HEK293 (cell line): ENCODE data around the gene SMPDL3A.

Experiments
- CTCF ChIA-PET: fragments of 350-600 bp; formaldehyde crosslinking; extraction: SDS; loops from one replicate; lab custom pipeline; 2021; ENCODE audit warnings: antibody characterized with exemption; lab: Yijun Ruan, JAX
- POLR2A ChIA-PET: fragments of 300-600 bp; formaldehyde crosslinking; extraction: SDS; loops from one replicate; lab custom pipeline; 2020; ENCODE audit warnings: antibody characterized with exemption, inconsistent platforms; lab: Yijun Ruan, JAX
- H3K27ac ChIP-seq: fragments of 200-500 bp; sonication (Bioruptor generic); 2 replicates; pipeline ENCODE4 v1.5.1; 2014; ENCODE audit warnings: low read depth, low read length, control low read depth, inconsistent platforms; ENCODE audit errors: extremely low read depth
- H3K36me3 ChIP-seq, 2 experiments: fragments of 200-500 bp in 1 of 2; sonication (Bioruptor generic) in 1 of 2; 1 replicate in 1 of 2; 2 replicates in 1 of 2; pipeline ENCODE4 v1.5.1; 2014 to 2017; ENCODE audit warnings: inconsistent platforms in 2 of 2, low read length in 2 of 2; ENCODE audit not compliant: control insufficient read depth in 2 of 2, insufficient read depth in 1 of 2
- H3K4me1 ChIP-seq: fragments of 200-500 bp; sonication (Bioruptor generic); 2 replicates; pipeline ENCODE4 v1.5.1; 2014; ENCODE audit warnings: mild to moderate bottlenecking, low read length, inconsistent platforms; ENCODE audit not compliant: control insufficient read depth, insufficient read depth
- H3K4me3 ChIP-seq: 2 replicates; pipeline ENCODE4 v1.5.1; 2011; ENCODE audit warnings: low read depth, mild to moderate bottlenecking, control low read depth, low read length, moderate library complexity
- H3K9me3 ChIP-seq: fragments of 200-500 bp; sonication (Bioruptor generic); 2 replicates; pipeline ENCODE4 v1.5.1; 2014; ENCODE audit warnings: low read depth, low read length, inconsistent platforms; ENCODE audit not compliant: control insufficient read depth, insufficient read depth
- BCL11B ChIP-seq: fragments of 450-650 bp; formaldehyde crosslinking; IDR thresholded peaks from 2 replicates; pipeline ENCODE4 v1.5.1; 2016; ENCODE audit warnings: low read depth, missing biosample characterization, missing genetic modification characterization
- GLIS2 ChIP-seq: fragments of 450-650 bp; formaldehyde crosslinking; IDR thresholded peaks from 2 replicates; pipeline ENCODE4 v1.5.1; 2016; ENCODE audit warnings: missing biosample characterization, missing genetic modification characterization
- IKZF3 ChIP-seq: fragments of 450-650 bp; IDR thresholded peaks from 2 replicates; pipeline ENCODE4 v1.5.0; 2018; ENCODE audit warnings: missing biosample characterization, mild to moderate bottlenecking, missing genetic modification characterization, moderate library complexity
- MZF1 ChIP-seq: fragments of 450-650 bp; formaldehyde crosslinking; IDR thresholded peaks from 2 replicates; pipeline ENCODE4 v1.5.1; 2017; ENCODE audit warnings: missing biosample characterization, missing genetic modification characterization, borderline replicate concordance
- OVOL3 ChIP-seq: fragments of 450-650 bp; formaldehyde crosslinking; IDR thresholded peaks from 2 replicates; pipeline ENCODE4 v1.5.1; 2016; ENCODE audit warnings: missing biosample characterization, missing genetic modification characterization
- REPIN1 ChIP-seq: fragments of 450-650 bp; formaldehyde crosslinking; IDR thresholded peaks from 2 replicates; pipeline ENCODE4 v1.5.1; 2017; ENCODE audit warnings: missing biosample characterization, missing genetic modification characterization, low read depth
- YY2 ChIP-seq: fragments of 450-650 bp; formaldehyde crosslinking; IDR thresholded peaks from 2 replicates; pipeline ENCODE4 v1.5.1; 2016; ENCODE audit warnings: missing biosample characterization, missing genetic modification characterization
- ZBTB7A ChIP-seq: fragments of 450-650 bp; formaldehyde crosslinking; IDR thresholded peaks from 2 replicates; pipeline ENCODE4 v1.5.1; 2016; ENCODE audit warnings: low read depth, missing biosample characterization, missing genetic modification characterization
- ZFP41 ChIP-seq: fragments of 450-650 bp; formaldehyde crosslinking; IDR thresholded peaks from 2 replicates; pipeline ENCODE4 v1.5.1; 2016; ENCODE audit warnings: missing biosample characterization, missing genetic modification characterization, borderline replicate concordance
- ZIC2 ChIP-seq: fragments of 450-650 bp; formaldehyde crosslinking; IDR thresholded peaks from 2 replicates; pipeline ENCODE4 v1.5.1; 2016; ENCODE audit warnings: missing biosample characterization, missing genetic modification characterization
- ZNF133 ChIP-seq: fragments of 450-650 bp; formaldehyde crosslinking; IDR thresholded peaks from 2 replicates; pipeline ENCODE4 v1.5.1; 2016; ENCODE audit warnings: missing biosample characterization, missing genetic modification characterization
- ZNF140 ChIP-seq: fragments of 450-650 bp; formaldehyde crosslinking; IDR thresholded peaks from 2 replicates; pipeline ENCODE4 v1.5.1; 2016; ENCODE audit warnings: missing biosample characterization, missing genetic modification characterization
- ZNF202 ChIP-seq: fragments of 450-650 bp; formaldehyde crosslinking; IDR thresholded peaks from 2 replicates; pipeline ENCODE4 v1.5.1; 2016; ENCODE audit warnings: missing biosample characterization, missing genetic modification characterization, borderline replicate concordance
- ZNF214 ChIP-seq: fragments of 450-650 bp; formaldehyde crosslinking; IDR thresholded peaks from 2 replicates; pipeline ENCODE4 v1.5.1; 2017; ENCODE audit warnings: missing biosample characterization, mild to moderate bottlenecking, missing genetic modification characterization, borderline replicate concordance
- ZNF239 ChIP-seq: fragments of 450-650 bp; formaldehyde crosslinking; IDR thresholded peaks from 2 replicates; pipeline ENCODE4 v1.5.1; 2016; ENCODE audit warnings: missing biosample characterization, missing genetic modification characterization
- ZNF324 ChIP-seq: fragments of 450-650 bp; formaldehyde crosslinking; IDR thresholded peaks from 2 replicates; pipeline ENCODE4 v1.5.1; 2016; ENCODE audit warnings: missing biosample characterization, missing genetic modification characterization
- ZNF391 ChIP-seq: fragments of 450-650 bp; formaldehyde crosslinking; IDR thresholded peaks from 2 replicates; pipeline ENCODE4 v1.5.1; 2016; ENCODE audit warnings: low read depth, missing biosample characterization, missing genetic modification characterization, borderline replicate concordance
- ZNF394 ChIP-seq: fragments of 450-650 bp; formaldehyde crosslinking; IDR thresholded peaks from 2 replicates; pipeline ENCODE4 v1.5.1; 2016; ENCODE audit warnings: missing biosample characterization, missing genetic modification characterization, mild to moderate bottlenecking, moderate library complexity, borderline replicate concordance
- ZNF426 ChIP-seq: fragments of 450-650 bp; formaldehyde crosslinking; IDR thresholded peaks from 2 replicates; pipeline ENCODE4 v1.5.1; 2017; ENCODE audit warnings: missing biosample characterization, missing genetic modification characterization, mild to moderate bottlenecking, inconsistent platforms, moderate library complexity
- ZNF549 ChIP-seq: fragments of 450-650 bp; IDR thresholded peaks from 2 replicates; pipeline ENCODE4 v1.5.1; 2018; ENCODE audit warnings: missing biosample characterization, missing genetic modification characterization, mild to moderate bottlenecking, inconsistent platforms, moderate library complexity
- ZNF555 ChIP-seq: fragments of 450-650 bp; formaldehyde crosslinking; conservative IDR thresholded peaks from 2 replicates; pipeline ENCODE4 v1.5.1; 2017; ENCODE audit warnings: missing biosample characterization, mild to moderate bottlenecking, missing genetic modification characterization, inconsistent platforms
- ZNF621 ChIP-seq: fragments of 450-650 bp; formaldehyde crosslinking; IDR thresholded peaks from 2 replicates; pipeline ENCODE4 v1.5.1; 2017; ENCODE audit warnings: missing biosample characterization, missing genetic modification characterization
- ZNF623 ChIP-seq: fragments of 450-650 bp; formaldehyde crosslinking; IDR thresholded peaks from 2 replicates; pipeline ENCODE4 v1.5.1; 2016; ENCODE audit warnings: missing biosample characterization, missing genetic modification characterization
- TF ChIP-seq, protein P1 (sequence below): IDR thresholded peaks from 2 replicates; pipeline ENCODE4 v1.6.1; 2011; ENCODE audit warnings: mild to moderate bottlenecking, low read depth, low read length, borderline replicate concordance
- TF ChIP-seq, protein P2 (sequence below): fragments of 450-650 bp; formaldehyde crosslinking; IDR thresholded peaks from 2 replicates; pipeline ENCODE4 v1.5.1; 2016; ENCODE audit warnings: missing biosample characterization, missing genetic modification characterization
- TF ChIP-seq, protein P3 (sequence below): fragments of 450-650 bp; formaldehyde crosslinking; IDR thresholded peaks from 2 replicates; pipeline ENCODE4 v1.5.1; 2016; ENCODE audit warnings: missing biosample characterization, missing genetic modification characterization
- TF ChIP-seq, protein P4 (sequence below): fragments of 450-650 bp; formaldehyde crosslinking; IDR thresholded peaks from 2 replicates; pipeline ENCODE4 v1.5.1; 2016; ENCODE audit warnings: missing biosample characterization, missing genetic modification characterization
- TF ChIP-seq, protein P5 (sequence below): fragments of 450-650 bp; formaldehyde crosslinking; IDR thresholded peaks from 2 replicates; pipeline ENCODE4 v1.5.1; 2016; ENCODE audit warnings: missing biosample characterization, missing genetic modification characterization

The SMPDL3A gene

DNA sequence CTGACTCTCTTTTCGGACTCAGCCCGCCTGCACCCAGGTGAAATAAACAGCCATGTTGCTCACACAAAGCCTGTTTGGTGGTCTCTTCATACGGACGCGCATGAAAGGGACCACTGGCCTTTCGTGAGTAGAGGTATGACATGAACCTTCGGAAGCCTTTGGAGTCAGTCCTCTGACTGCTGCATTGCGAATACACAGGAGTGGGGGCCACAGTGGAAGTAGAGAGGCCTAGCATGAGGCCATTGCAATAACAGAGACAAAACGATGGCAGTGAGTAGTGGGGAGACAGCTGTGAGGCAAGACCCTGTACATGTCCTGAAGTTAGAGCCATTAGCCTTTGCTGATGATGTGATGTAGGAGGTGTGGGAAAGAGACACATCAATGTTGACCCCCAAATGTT lies 56.4 kb downstream of the SMPDL3A start:
- Histone ChIP-seq H3K4me3 (no peak overlapping the region), H3K36me3 (no peaks in the 10 kb centered on the region), H3K9me3 (no peaks in the 10 kb centered on the region), H3K27ac (no peak overlapping the region), H3K4me1 (no peaks in the 10 kb centered on the region)
- ChIA-PET CTCF (interaction anchor here (0.6 to 1.2 kb wide), 2 partner anchors 114 to 117 kb away, joined by 3 to 4 read pairs; no protein-coding TSS in a partner anchor), POLR2A (no interaction called here)
- TF ChIP-seq ZNF324 (tag by site-specific recombination), result no peak
- TF ChIP-seq ZNF621 (tag by site-specific recombination), result no peak
- no peak for TF ChIP-seq ZNF140 (tag by site-specific recombination)
- TF ChIP-seq OVOL3 (tag by site-specific recombination), result no peak
- no peak for TF ChIP-seq BCL11B (tag by site-specific recombination)
- TF ChIP-seq ZNF239 (tag by site-specific recombination), result no peak
- no peak for TF ChIP-seq ZNF133
- TF ChIP-seq IKZF3 (tag by site-specific recombination), result no peak
- TF ChIP-seq, protein P1, sequence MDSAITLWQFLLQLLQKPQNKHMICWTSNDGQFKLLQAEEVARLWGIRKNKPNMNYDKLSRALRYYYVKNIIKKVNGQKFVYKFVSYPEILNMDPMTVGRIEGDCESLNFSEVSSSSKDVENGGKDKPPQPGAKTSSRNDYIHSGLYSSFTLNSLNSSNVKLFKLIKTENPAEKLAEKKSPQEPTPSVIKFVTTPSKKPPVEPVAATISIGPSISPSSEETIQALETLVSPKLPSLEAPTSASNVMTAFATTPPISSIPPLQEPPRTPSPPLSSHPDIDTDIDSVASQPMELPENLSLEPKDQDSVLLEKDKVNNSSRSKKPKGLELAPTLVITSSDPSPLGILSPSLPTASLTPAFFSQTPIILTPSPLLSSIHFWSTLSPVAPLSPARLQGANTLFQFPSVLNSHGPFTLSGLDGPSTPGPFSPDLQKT, result no peak
- no peak for TF ChIP-seq ZNF202 (tag by site-specific recombination)
- TF ChIP-seq YY2 (tag by site-specific recombination), result no peak

DNA sequence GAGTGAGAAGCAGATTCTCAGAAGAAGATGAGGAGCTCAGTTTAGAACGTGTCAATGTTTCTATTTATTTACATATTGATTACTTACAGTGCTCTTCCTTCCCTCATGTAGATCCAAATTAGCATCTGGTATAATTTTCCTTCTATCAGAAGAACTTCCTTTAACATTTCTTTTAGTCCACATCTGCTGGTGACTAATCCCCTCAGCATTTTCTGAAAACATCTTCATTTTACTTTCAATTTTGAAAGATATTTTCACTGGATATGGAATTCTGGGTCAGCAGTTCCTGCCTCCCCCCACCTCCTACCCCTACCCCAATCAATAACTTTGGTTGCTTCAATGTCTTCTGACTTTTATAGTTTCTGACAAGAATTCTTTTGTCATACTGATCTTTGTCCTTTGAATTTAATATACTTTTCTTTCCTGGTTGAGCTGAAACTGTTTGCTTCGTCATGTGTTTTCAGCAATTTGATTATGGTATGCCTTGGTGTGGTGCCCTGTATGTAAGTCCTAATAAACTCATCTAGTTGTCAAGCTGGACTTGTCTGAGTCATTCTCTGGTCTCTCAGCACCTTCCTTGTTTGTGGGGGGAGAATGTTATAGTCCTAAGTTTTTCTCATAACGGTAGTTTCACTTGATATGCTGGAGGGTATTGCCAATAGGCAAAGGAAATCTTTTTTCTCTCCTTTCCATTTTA lies 57.0 kb downstream of the SMPDL3A start:
- no peaks in the 10 kb centered on the region for H3K36me3 ChIP-seq
- no peaks in the 10 kb centered on the region for H3K4me1 ChIP-seq
- ChIA-PET POLR2A (no interaction called here), CTCF (interaction anchor here (0.6 to 1.2 kb wide), 2 partner anchors 114 to 117 kb away, joined by 3 to 4 read pairs; no protein-coding TSS in a partner anchor)
- H3K4me3 ChIP-seq, result no peak overlapping the region
- H3K27ac ChIP-seq, result no peak overlapping the region
- H3K9me3 ChIP-seq, result no peaks in the 10 kb centered on the region
- TF ChIP-seq ZNF214 (tag by site-specific recombination) (no peak), MZF1 (tag by site-specific recombination) (no peak), ZIC2 (tag by site-specific recombination) (no peak), ZNF555 (tag by site-specific recombination) (no peak), GLIS2 (tag by site-specific recombination) (no peak), ZNF391 (no peak), ZNF549 (tag by site-specific recombination) (no peak), ZFP41 (tag by site-specific recombination) (no peak), ZBTB7A (tag by site-specific recombination) (no peak), ZNF394 (tag by site-specific recombination) (no peak), REPIN1 (no peak), ZNF623 (tag by site-specific recombination) (no peak), ZNF426 (tag by site-specific recombination) (no peak)
- TF ChIP-seq, protein P2, sequence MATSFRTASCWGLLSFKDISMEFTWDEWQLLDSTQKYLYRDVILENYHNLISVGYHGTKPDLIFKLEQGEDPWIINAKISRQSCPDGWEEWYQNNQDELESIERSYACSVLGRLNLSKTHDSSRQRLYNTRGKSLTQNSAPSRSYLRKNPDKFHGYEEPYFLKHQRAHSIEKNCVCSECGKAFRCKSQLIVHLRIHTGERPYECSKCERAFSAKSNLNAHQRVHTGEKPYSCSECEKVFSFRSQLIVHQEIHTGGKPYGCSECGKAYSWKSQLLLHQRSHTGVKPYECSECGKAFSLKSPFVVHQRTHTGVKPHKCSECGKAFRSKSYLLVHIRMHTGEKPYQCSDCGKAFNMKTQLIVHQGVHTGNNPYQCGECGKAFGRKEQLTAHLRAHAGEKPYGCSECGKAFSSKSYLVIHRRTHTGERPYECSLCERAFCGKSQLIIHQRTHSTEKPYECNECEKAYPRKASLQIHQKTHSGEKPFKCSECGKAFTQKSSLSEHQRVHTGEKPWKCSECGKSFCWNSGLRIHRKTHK (tag by site-specific recombination), result no peak
- TF ChIP-seq, protein P3, sequence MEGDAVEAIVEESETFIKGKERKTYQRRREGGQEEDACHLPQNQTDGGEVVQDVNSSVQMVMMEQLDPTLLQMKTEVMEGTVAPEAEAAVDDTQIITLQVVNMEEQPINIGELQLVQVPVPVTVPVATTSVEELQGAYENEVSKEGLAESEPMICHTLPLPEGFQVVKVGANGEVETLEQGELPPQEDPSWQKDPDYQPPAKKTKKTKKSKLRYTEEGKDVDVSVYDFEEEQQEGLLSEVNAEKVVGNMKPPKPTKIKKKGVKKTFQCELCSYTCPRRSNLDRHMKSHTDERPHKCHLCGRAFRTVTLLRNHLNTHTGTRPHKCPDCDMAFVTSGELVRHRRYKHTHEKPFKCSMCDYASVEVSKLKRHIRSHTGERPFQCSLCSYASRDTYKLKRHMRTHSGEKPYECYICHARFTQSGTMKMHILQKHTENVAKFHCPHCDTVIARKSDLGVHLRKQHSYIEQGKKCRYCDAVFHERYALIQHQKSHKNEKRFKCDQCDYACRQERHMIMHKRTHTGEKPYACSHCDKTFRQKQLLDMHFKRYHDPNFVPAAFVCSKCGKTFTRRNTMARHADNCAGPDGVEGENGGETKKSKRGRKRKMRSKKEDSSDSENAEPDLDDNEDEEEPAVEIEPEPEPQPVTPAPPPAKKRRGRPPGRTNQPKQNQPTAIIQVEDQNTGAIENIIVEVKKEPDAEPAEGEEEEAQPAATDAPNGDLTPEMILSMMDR (tag by site-specific recombination), result no peak
- TF ChIP-seq, protein P4, sequence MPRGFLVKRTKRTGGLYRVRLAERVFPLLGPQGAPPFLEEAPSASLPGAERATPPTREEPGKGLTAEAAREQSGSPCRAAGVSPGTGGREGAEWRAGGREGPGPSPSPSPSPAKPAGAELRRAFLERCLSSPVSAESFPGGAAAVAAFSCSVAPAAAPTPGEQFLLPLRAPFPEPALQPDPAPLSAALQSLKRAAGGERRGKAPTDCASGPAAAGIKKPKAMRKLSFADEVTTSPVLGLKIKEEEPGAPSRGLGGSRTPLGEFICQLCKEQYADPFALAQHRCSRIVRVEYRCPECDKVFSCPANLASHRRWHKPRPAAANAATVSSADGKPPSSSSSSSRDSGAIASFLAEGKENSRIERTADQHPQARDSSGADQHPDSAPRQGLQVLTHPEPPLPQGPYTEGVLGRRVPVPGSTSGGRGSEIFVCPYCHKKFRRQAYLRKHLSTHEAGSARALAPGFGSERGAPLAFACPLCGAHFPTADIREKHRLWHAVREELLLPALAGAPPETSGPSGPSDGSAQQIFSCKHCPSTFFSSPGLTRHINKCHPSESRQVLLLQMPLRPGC, result no peak
- TF ChIP-seq, protein P5, sequence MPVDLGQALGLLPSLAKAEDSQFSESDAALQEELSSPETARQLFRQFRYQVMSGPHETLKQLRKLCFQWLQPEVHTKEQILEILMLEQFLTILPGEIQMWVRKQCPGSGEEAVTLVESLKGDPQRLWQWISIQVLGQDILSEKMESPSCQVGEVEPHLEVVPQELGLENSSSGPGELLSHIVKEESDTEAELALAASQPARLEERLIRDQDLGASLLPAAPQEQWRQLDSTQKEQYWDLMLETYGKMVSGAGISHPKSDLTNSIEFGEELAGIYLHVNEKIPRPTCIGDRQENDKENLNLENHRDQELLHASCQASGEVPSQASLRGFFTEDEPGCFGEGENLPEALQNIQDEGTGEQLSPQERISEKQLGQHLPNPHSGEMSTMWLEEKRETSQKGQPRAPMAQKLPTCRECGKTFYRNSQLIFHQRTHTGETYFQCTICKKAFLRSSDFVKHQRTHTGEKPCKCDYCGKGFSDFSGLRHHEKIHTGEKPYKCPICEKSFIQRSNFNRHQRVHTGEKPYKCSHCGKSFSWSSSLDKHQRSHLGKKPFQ, result no peak
